Panc1 (cell line): ENCODE measurements around the gene KCNJ9. TPM values are rescaled to one million over a fixed set of nuclear protein-coding genes. Genes with fewer than 3 reads are reported as not detected.

Source experiments
- ATAC-seq: fragments of 200-7000 bp; cut with Tn5 transposase; 2 replicates; pipeline ENCODE4 v1.9.1; 2020; ENCODE audit warnings: mild to moderate bottlenecking, moderate library complexity
- BruUV-seq: library from RNA; stranded (reverse); fragments of 400-500 nt; replicated peaks from 2 replicates; lab custom pipeline; 2021; lab: Mats Ljungman, UMichigan
- CTCF ChIA-PET: fragments of 300-600 bp; sonication (Branson Sonifier 250); formaldehyde crosslinking; loops from one replicate; lab custom pipeline; 2022; ENCODE audit warnings: antibody characterized with exemption; lab: Charles Lee
- POLR2A ChIA-PET: fragments of 300-600 bp; sonication (Branson Sonifier 250); formaldehyde crosslinking; loops from one replicate; lab custom pipeline; 2022; ENCODE audit warnings: antibody characterized with exemption; lab: Charles Lee
- DNase-seq: peaks from one replicate; pipeline ENCODE4 v3.0.0-alpha.2; 2010; ENCODE audit warnings: low read depth, low spot score
- H3K27ac ChIP-seq: 2 replicates; pipeline ENCODE4 v1.5.1; 2011; ENCODE audit warnings: mild to moderate bottlenecking, low read length, inconsistent platforms
- H3K27me3 ChIP-seq: fragments of 200-500 bp; sonication (Bioruptor generic); 2 replicates; pipeline ENCODE4 v1.6.0; 2014; ENCODE audit warnings: low read length, inconsistent platforms; ENCODE audit not compliant: control insufficient read depth, insufficient read depth
- H3K36me3 ChIP-seq: fragments of 200-500 bp; sonication (Bioruptor generic); 2 replicates; pipeline ENCODE4 v1.5.1; 2014; ENCODE audit warnings: inconsistent platforms, mild to moderate bottlenecking, low read length, moderate library complexity; ENCODE audit not compliant: control insufficient read depth, insufficient read depth
- H3K4me1 ChIP-seq: 2 replicates; pipeline ENCODE4 v1.5.1; 2011; ENCODE audit warnings: inconsistent platforms, mild to moderate bottlenecking, low read length, moderate library complexity; ENCODE audit not compliant: control insufficient read depth, insufficient read depth
- H3K4me3 ChIP-seq, 2 experiments: 2 replicates each; pipeline ENCODE4 v1.5.1; 2011 to 2012; ENCODE audit warnings: low read depth in 2 of 2, low read length in 2 of 2, mild to moderate bottlenecking in 2 of 2, inconsistent platforms in 1 of 2, moderate library complexity in 1 of 2
- H3K9me3 ChIP-seq: fragments of 200-500 bp; sonication (Bioruptor generic); 2 replicates; pipeline ENCODE4 v1.5.1; 2014; ENCODE audit warnings: low read depth, mild to moderate bottlenecking, inconsistent platforms, low read length, moderate library complexity; ENCODE audit not compliant: control insufficient read depth, insufficient read depth
- POLR2AphosphoS5 ChIP-seq: IDR thresholded peaks from 2 replicates; pipeline ENCODE4 v1.6.1; 2012; ENCODE audit warnings: mild to moderate bottlenecking, low read depth, low read length, moderate library complexity
- SIN3A ChIP-seq: IDR thresholded peaks from 2 replicates; pipeline ENCODE4 v1.6.1; 2012; ENCODE audit warnings: low read depth, mild to moderate bottlenecking, low read length, moderate library complexity, borderline replicate concordance; ENCODE audit not compliant: insufficient read depth
- TCF7L2 ChIP-seq: IDR thresholded peaks from 2 replicates; pipeline ENCODE4 v1.6.1; 2011; ENCODE audit warnings: mild to moderate bottlenecking, low read depth, low read length, inconsistent platforms
- in situ Hi-C: cut with HindIII; loops from 2 replicates; pipeline ENCODE4 v1.10.0; 2016; ENCODE audit warnings: low sequenced_read_pairs, low pct_unique_long_range_greater_than_20kb
- intact Hi-C: fragments of 100-400 bp; cut with micrococcal nuclease; formaldehyde crosslinking; loops from one replicate; pipeline ENCODE4 v1.10.0; 2022; ENCODE audit not compliant: unreplicated experiment
- total RNA-seq: library from RNA; stranded (reverse); gene quantifications from one replicate; pipeline ENCODE4 v1.2.1, GENCODE V29; 2021; ENCODE audit not compliant: unreplicated experiment
- TF ChIP-seq, protein P1 (sequence below): fragments of 450-650 bp; IDR thresholded peaks from 2 replicates; pipeline ENCODE4 v1.5.1; 2017; ENCODE audit warnings: mild to moderate bottlenecking
- TF ChIP-seq, protein P2 (sequence below), 2 experiments: IDR thresholded peaks; 2 replicates each; pipeline ENCODE4 v1.6.1; 2011 to 2012; ENCODE audit warnings: low read depth in 2 of 2, control low read depth in 1 of 2, low read length in 1 of 2, mild to moderate bottlenecking in 1 of 2, moderate library complexity in 1 of 2; ENCODE audit not compliant: insufficient read depth in 1 of 2

The KCNJ9 gene
- total RNA-seq, 1 experiment from 2014 or later = not detected

DNA sequence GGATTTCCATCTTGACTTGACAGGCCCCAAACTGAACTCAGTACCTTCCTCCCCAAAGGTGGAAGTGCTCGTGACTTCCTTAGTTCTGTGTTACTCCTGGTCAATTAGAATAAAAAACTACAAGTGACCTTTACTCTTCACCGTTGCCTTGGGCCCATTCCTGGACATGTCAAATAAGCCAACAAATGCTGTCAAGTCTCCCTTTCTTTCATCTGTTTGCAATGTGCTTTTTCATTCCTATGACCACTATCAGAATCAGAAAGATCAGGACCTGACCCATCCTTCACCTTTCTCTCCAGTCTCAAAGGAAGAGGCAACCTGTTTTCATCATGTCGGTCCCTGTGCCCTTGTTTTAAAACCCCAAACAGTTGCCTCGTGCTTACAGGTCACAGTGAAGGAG lies 6.5 kb upstream of the KCNJ9 start:
- H3K27ac ChIP-seq = no peak overlapping the region
- no peak overlapping the region for H3K4me3 ChIP-seq
- no peaks in the 10 kb centered on the region for H3K36me3 ChIP-seq
- no TSS peak for BruUV-seq
- H3K9me3 ChIP-seq = no peaks in the 10 kb centered on the region
- POLR2A ChIA-PET = no interaction called here
- CTCF ChIA-PET = no interaction called here
- no peaks in the 10 kb centered on the region for H3K4me1 ChIP-seq
- peaks cover 22% of the 10 kb centered on the region for H3K27me3 ChIP-seq
- DNase-seq = no peak
- intact Hi-C loops = no loop called here
- TF ChIP-seq POLR2AphosphoS5 (no peak), SIN3A (no peak), TCF7L2 (no peak)
- TF ChIP-seq, protein P1, sequence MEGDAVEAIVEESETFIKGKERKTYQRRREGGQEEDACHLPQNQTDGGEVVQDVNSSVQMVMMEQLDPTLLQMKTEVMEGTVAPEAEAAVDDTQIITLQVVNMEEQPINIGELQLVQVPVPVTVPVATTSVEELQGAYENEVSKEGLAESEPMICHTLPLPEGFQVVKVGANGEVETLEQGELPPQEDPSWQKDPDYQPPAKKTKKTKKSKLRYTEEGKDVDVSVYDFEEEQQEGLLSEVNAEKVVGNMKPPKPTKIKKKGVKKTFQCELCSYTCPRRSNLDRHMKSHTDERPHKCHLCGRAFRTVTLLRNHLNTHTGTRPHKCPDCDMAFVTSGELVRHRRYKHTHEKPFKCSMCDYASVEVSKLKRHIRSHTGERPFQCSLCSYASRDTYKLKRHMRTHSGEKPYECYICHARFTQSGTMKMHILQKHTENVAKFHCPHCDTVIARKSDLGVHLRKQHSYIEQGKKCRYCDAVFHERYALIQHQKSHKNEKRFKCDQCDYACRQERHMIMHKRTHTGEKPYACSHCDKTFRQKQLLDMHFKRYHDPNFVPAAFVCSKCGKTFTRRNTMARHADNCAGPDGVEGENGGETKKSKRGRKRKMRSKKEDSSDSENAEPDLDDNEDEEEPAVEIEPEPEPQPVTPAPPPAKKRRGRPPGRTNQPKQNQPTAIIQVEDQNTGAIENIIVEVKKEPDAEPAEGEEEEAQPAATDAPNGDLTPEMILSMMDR = no peak
- TF ChIP-seq, protein P2, sequence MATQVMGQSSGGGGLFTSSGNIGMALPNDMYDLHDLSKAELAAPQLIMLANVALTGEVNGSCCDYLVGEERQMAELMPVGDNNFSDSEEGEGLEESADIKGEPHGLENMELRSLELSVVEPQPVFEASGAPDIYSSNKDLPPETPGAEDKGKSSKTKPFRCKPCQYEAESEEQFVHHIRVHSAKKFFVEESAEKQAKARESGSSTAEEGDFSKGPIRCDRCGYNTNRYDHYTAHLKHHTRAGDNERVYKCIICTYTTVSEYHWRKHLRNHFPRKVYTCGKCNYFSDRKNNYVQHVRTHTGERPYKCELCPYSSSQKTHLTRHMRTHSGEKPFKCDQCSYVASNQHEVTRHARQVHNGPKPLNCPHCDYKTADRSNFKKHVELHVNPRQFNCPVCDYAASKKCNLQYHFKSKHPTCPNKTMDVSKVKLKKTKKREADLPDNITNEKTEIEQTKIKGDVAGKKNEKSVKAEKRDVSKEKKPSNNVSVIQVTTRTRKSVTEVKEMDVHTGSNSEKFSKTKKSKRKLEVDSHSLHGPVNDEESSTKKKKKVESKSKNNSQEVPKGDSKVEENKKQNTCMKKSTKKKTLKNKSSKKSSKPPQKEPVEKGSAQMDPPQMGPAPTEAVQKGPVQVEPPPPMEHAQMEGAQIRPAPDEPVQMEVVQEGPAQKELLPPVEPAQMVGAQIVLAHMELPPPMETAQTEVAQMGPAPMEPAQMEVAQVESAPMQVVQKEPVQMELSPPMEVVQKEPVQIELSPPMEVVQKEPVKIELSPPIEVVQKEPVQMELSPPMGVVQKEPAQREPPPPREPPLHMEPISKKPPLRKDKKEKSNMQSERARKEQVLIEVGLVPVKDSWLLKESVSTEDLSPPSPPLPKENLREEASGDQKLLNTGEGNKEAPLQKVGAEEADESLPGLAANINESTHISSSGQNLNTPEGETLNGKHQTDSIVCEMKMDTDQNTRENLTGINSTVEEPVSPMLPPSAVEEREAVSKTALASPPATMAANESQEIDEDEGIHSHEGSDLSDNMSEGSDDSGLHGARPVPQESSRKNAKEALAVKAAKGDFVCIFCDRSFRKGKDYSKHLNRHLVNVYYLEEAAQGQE (IDR thresholded peaks at IDR 0.05; ENCODE audit: insufficient read depth in 1 of 2, low read depth in 2 of 2, low read length in 1 of 2) = no peak
- no peak for ATAC-seq
- in situ Hi-C loops = no loop called here

DNA sequence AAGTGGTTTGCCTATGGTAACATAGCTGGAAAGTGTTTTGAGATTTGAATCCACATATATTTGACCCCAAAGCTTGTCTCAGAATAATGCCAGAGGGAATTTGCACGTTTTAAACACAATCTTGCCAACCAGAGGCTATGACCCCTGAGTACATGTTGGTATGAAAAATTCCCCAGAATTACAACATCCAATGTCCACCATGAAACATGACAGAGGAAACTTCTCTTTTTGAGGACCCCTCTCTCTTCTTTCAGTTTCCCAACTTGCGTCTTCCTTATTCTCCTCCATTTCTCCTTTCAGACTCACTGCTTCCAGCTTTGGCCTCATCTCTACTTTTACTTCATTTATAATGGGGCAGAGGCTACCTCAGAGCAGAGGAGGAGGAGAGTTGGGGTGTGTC lies 5.5 kb upstream of the KCNJ9 start:
- no peaks in the 10 kb centered on the region for H3K4me1 ChIP-seq
- in situ Hi-C loops (no loop called here), intact Hi-C loops (no loop called here)
- TF ChIP-seq, protein P2 (IDR thresholded peaks at IDR 0.05; ENCODE audit: insufficient read depth in 1 of 2, low read depth in 2 of 2, low read length in 1 of 2) = no peak
- TF ChIP-seq TCF7L2 (no peak), POLR2AphosphoS5 (no peak), SIN3A (no peak)
- TF ChIP-seq, protein P1 = no peak
- ATAC-seq (no peak), DNase-seq (no peak)
- ChIA-PET CTCF (no interaction called here), POLR2A (no interaction called here)
- no TSS peak for BruUV-seq
- H3K27me3 ChIP-seq = peaks cover 21% of the 10 kb centered on the region
- H3K9me3 ChIP-seq = no peaks in the 10 kb centered on the region
- no peak overlapping the region for H3K27ac ChIP-seq
- no peak overlapping the region for H3K4me3 ChIP-seq
- no peaks in the 10 kb centered on the region for H3K36me3 ChIP-seq
